Measurements from ENCODE around the gene SLC22A25. TPM values are rescaled to one million over a fixed set of nuclear protein-coding genes. Genes with fewer than 3 reads are reported as not detected.

The SLC22A25 gene
- total RNA-seq = not detected
- long read RNA-seq, donor 1 = 0 reads
- long read RNA-seq, donor 2 = 0 reads

DNA sequence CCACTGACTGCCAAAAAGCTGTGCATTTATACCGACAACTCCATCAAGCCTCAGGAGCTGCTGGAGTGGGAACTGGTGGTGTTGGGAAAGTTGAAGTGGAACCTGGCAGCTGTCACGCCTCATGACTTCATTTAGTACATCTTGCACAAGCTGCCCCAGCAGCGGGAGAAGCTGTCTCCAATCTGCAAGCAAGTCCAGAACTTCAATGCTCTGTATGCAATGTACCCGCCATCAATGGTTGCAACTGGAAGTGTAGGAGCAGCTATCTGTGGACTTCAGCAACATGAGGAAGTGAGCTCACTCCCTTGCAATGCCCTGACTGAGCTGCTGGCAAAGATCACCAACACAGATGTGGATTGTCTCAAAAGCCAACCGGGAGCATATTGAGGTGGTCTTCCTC is at the start of gene SLC22A25:
Gene SLC22A25, minus strand, starts transcription at position 67 of the 400 bp plus-strand sequence. CDS start 13,947 bp downstream, outside the sequence.
- ATAC-seq (no peak), DNase-seq (no peak)
- intact Hi-C loops (cut with DNase I, micrococcal nuclease) = no loop called here
- TF ChIP-seq, protein P1, sequence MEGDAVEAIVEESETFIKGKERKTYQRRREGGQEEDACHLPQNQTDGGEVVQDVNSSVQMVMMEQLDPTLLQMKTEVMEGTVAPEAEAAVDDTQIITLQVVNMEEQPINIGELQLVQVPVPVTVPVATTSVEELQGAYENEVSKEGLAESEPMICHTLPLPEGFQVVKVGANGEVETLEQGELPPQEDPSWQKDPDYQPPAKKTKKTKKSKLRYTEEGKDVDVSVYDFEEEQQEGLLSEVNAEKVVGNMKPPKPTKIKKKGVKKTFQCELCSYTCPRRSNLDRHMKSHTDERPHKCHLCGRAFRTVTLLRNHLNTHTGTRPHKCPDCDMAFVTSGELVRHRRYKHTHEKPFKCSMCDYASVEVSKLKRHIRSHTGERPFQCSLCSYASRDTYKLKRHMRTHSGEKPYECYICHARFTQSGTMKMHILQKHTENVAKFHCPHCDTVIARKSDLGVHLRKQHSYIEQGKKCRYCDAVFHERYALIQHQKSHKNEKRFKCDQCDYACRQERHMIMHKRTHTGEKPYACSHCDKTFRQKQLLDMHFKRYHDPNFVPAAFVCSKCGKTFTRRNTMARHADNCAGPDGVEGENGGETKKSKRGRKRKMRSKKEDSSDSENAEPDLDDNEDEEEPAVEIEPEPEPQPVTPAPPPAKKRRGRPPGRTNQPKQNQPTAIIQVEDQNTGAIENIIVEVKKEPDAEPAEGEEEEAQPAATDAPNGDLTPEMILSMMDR (IDR thresholded peaks at IDR 0.05) = no peak
- H3K4me3 ChIP-seq = no peak within 1 kb of the TSS
- H3K36me3 ChIP-seq (ENCODE audit: low read depth) = no peaks in the 10 kb centered on the region
- H3K4me1 ChIP-seq (ENCODE audit: low read depth) = no peaks in the 10 kb centered on the region
- H3K9me3 ChIP-seq = no peaks in the 10 kb centered on the region

- intact Hi-C loops (cut with DNase I, micrococcal nuclease) = no loop called here
- Histone ChIP-seq H3K9me3 (no peaks in the 10 kb centered on the region), H3K36me3 (ENCODE audit: low read depth) (no peaks in the 10 kb centered on the region), H3K4me3 (no peak overlapping the region), H3K4me1 (ENCODE audit: low read depth) (peaks cover 3% of the 10 kb centered on the region)
- TF ChIP-seq, protein P1 (IDR thresholded peaks at IDR 0.05) = no peak
- ATAC-seq (no peak), DNase-seq (no peak)
Observed at GRCh38 chr11:63290285-63290684, 46.9 kb upstream of the SLC22A25 start.

GRCh38 chr11:63289658-63290057 is 46.3 kb upstream of the SLC22A25 start:
- DNase-seq (no peak), ATAC-seq (peak; percentile 84)
- TF ChIP-seq, protein P1 (IDR thresholded peaks at IDR 0.05) = no peak
- Histone ChIP-seq H3K9me3 (no peaks in the 10 kb centered on the region), H3K4me3 (no peak overlapping the region), H3K4me1 (ENCODE audit: low read depth) (peaks cover 3% of the 10 kb centered on the region), H3K36me3 (ENCODE audit: low read depth) (no peaks in the 10 kb centered on the region)
- intact Hi-C loops (cut with DNase I, micrococcal nuclease) = no loop called here

DNA sequence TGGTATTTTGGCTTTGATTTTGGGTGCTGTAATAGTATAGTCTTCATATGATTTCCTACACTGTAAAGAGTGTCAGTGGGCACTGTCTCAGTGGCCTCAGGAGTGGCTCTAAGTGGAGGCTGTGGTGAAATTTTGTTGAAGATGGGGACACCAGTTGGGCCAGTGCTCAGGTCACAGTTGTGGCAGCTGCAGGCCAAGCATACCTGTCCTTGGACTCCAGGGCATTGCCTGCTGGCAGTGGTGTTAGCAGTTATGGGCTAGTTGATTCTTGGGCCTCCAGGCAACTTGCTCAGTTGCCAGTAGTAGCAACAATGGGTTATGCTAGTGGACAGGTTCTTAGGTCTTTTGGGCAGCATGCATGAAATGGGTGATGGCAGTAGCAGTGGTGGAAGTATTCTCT is 39.2 kb upstream of the SLC22A25 start:
- ATAC-seq (no peak), DNase-seq (no peak)
- no peaks in the 10 kb centered on the region for H3K36me3 ChIP-seq (ENCODE audit: low read depth)
- intact Hi-C loops (cut with DNase I, micrococcal nuclease) = no loop called here
- H3K4me3 ChIP-seq = no peak overlapping the region
- TF ChIP-seq, protein P1 (IDR thresholded peaks at IDR 0.05) = no peak
- H3K4me1 ChIP-seq (ENCODE audit: low read depth) = no peaks in the 10 kb centered on the region
- no peaks in the 10 kb centered on the region for H3K9me3 ChIP-seq

GRCh38 chr11:63280920-63281319 is 37.5 kb upstream of the SLC22A25 start:
- no peaks in the 10 kb centered on the region for H3K9me3 ChIP-seq
- TF ChIP-seq, protein P1 (IDR thresholded peaks at IDR 0.05) = no peak
- no peaks in the 10 kb centered on the region for H3K4me1 ChIP-seq (ENCODE audit: low read depth)
- intact Hi-C loops (cut with DNase I, micrococcal nuclease) = no loop called here
- no peaks in the 10 kb centered on the region for H3K36me3 ChIP-seq (ENCODE audit: low read depth)
- no peak for ATAC-seq
- H3K4me3 ChIP-seq = no peak overlapping the region
- no peak for DNase-seq
